A549 (cell line): ENCODE data around the gene STAP2. TPM values are rescaled to one million over a fixed set of nuclear protein-coding genes. Genes with fewer than 3 reads are reported as not detected.

Experiments
- ATAC-seq, 2 experiments: fragments of 200-7000 bp in 1 of 2; fragments of >200 bp in 1 of 2; cut with Nextera tagmentation in 1 of 2; cut with Tn5 transposase in 1 of 2; 3 replicates each; pipeline versions ENCODE4 v1.8.0 to v1.9.1; 2018 to 2020; ENCODE audit warnings: mild to moderate bottlenecking in 1 of 2, moderate library complexity in 1 of 2
- CTCF ChIA-PET: fragments of 300-600 bp; sonication (Branson Sonifier 250); formaldehyde crosslinking; extraction: SDS; loops from one replicate; lab custom pipeline; 2021; ENCODE audit warnings: antibody characterized with exemption, inconsistent platforms; lab: Yijun Ruan, JAX
- POLR2A ChIA-PET: fragments of 350-600 bp; formaldehyde crosslinking; extraction: SDS; loops from one replicate; lab custom pipeline; 2021; ENCODE audit warnings: antibody characterized with exemption, inconsistent platforms; lab: Yijun Ruan, JAX
- DNase-seq, 2 experiments: peaks; one replicate each; pipeline versions ENCODE4 v3.0.0 to v3.0.0-alpha.2; 2011 to 2016; ENCODE audit warnings: low read depth in 1 of 2, low spot score in 1 of 2
- FAIRE-seq: peaks from 2 replicates; lab custom pipeline; 2011; peaks lifted over from hg19 to GRCh38; lab: Jason Lieb, UNC
- H3K27ac ChIP-seq, 2 experiments: fragments of >200 bp; sonication (Bioruptor Twin); formaldehyde crosslinking; 3 replicates each; pipeline ENCODE4 v1.5.1; 2016 to 2017
- H3K4me1 ChIP-seq: fragments of >200 bp; sonication (Bioruptor Twin); formaldehyde crosslinking; 3 replicates; pipeline ENCODE4 v1.6.1; 2016
- H3K4me2 ChIP-seq: fragments of >200 bp; sonication (Bioruptor Twin); formaldehyde crosslinking; 3 replicates; pipeline ENCODE4 v1.6.1; 2016
- H3K4me3 ChIP-seq: fragments of >200 bp; sonication (Bioruptor Twin); formaldehyde crosslinking; 3 replicates; pipeline ENCODE4 v1.5.1; 2016
- H3K9me3 ChIP-seq: fragments of >200 bp; sonication (Bioruptor Twin); formaldehyde crosslinking; 3 replicates; pipeline ENCODE4 v1.6.1; 2016
- BHLHE40 ChIP-seq: IDR thresholded peaks from 2 replicates; pipeline ENCODE4 v1.6.1; 2012; ENCODE audit warnings: low read depth, low read length, inconsistent platforms
- CBX8 ChIP-seq: fragments of 200-600 bp; sonication (generic); IDR thresholded peaks from 2 replicates; pipeline ENCODE4 v1.6.1; 2016
- CHD4 ChIP-seq: fragments of 200-600 bp; sonication (generic); IDR thresholded peaks from 2 replicates; pipeline ENCODE4 v1.6.1; 2016; ENCODE audit warnings: antibody characterized with exemption, mild to moderate bottlenecking, borderline replicate concordance
- EHF ChIP-seq: fragments of 250-450 bp; sonication (Bioruptor Pico); IDR thresholded peaks from 2 replicates; pipeline ENCODE4 v1.5.0; 2020; ENCODE audit warnings: mild to moderate bottlenecking
- FOSB ChIP-seq: fragments of 250-450 bp; sonication (Bioruptor Pico); IDR thresholded peaks from 2 replicates; pipeline ENCODE4 v1.5.0; 2020; ENCODE audit warnings: mild to moderate bottlenecking, moderate library complexity
- FOSL2 ChIP-seq, 2 experiments: fragments of 450-650 bp in 1 of 2; fragments of >200 bp in 1 of 2; sonication (Bioruptor Twin) in 1 of 2; formaldehyde crosslinking; IDR thresholded peaks; 2 replicates each; pipeline versions ENCODE4 v1.5.0 to v1.6.1; 2016 to 2020; ENCODE audit warnings: mild to moderate bottlenecking in 1 of 2, moderate library complexity in 1 of 2
- FOXS1 ChIP-seq: fragments of 250-450 bp; sonication (Bioruptor Pico); IDR thresholded peaks from 2 replicates; pipeline ENCODE4 v1.5.0; 2020; ENCODE audit warnings: mild to moderate bottlenecking, moderate library complexity
- GATA3 ChIP-seq: IDR thresholded peaks from 2 replicates; pipeline ENCODE4 v1.6.1; 2012; ENCODE audit warnings: borderline replicate concordance
- HEYL ChIP-seq: fragments of 250-450 bp; sonication (Bioruptor Pico); IDR thresholded peaks from 2 replicates; pipeline ENCODE4 v1.8.0; 2021; ENCODE audit warnings: mild to moderate bottlenecking, moderate library complexity
- HOXB5 ChIP-seq: fragments of 250-450 bp; sonication (Bioruptor Pico); IDR thresholded peaks from 2 replicates; pipeline ENCODE4 v1.5.0; 2020; ENCODE audit warnings: mild to moderate bottlenecking, moderate library complexity
- JUN ChIP-seq, 2 experiments: fragments of >200 bp; sonication (Bioruptor Twin); formaldehyde crosslinking; IDR thresholded peaks; 2 replicates in 1 of 2; 3 replicates in 1 of 2; pipeline ENCODE4 v1.6.1; 2016 to 2017
- KDM1A ChIP-seq: fragments of 200-600 bp; sonication (generic); IDR thresholded peaks from 2 replicates; pipeline ENCODE4 v1.6.1; 2016; ENCODE audit warnings: low read depth, mild to moderate bottlenecking
- KDM5A ChIP-seq: fragments of 200-600 bp; sonication (generic); IDR thresholded peaks from 2 replicates; pipeline ENCODE4 v1.6.1; 2016; ENCODE audit warnings: antibody characterized with exemption, mild to moderate bottlenecking
- MYC ChIP-seq: IDR thresholded peaks from 2 replicates; pipeline ENCODE4 v1.6.1; 2012; ENCODE audit warnings: mild to moderate bottlenecking, inconsistent platforms, low read length, improper control_type of control experiment, borderline replicate concordance
- NPAS2 ChIP-seq: fragments of 250-450 bp; sonication (Bioruptor Pico); IDR thresholded peaks from 2 replicates; pipeline ENCODE4 v1.8.0; 2022; ENCODE audit warnings: mild to moderate bottlenecking, moderate library complexity, borderline replicate concordance
- NR3C1 ChIP-seq: fragments of >200 bp; sonication (Bioruptor Twin); formaldehyde crosslinking; IDR thresholded peaks from 3 replicates; pipeline ENCODE4 v1.6.1; 2017
- POLR2A ChIP-seq: IDR thresholded peaks from 2 replicates; pipeline ENCODE4 v1.6.1; 2012; ENCODE audit warnings: mild to moderate bottlenecking, low read length
- RCOR1 ChIP-seq: fragments of 150-350 bp; IDR thresholded peaks from 2 replicates; pipeline ENCODE4 v1.6.1; 2014; ENCODE audit warnings: antibody characterized with exemption, low read length, low read depth
- RFX5 ChIP-seq: fragments of 450-650 bp; IDR thresholded peaks from 2 replicates; pipeline ENCODE4 v1.7.1; 2014; ENCODE audit warnings: antibody characterized with exemption, mild to moderate bottlenecking, moderate library complexity
- SREBF2 ChIP-seq: fragments of 450-650 bp; IDR thresholded peaks from 2 replicates; pipeline ENCODE4 v1.6.1; 2014; ENCODE audit warnings: mild to moderate bottlenecking, moderate library complexity
- ZFP36 ChIP-seq: fragments of 450-650 bp; IDR thresholded peaks from 2 replicates; pipeline ENCODE4 v1.6.1; 2014; ENCODE audit warnings: borderline replicate concordance; ENCODE audit not compliant: partially characterized antibody
- WGBS: methylation state at CpG from one replicate; pipeline ENCODE4 v1.1.6; 2017; ENCODE audit errors: missing lambda C conversion rate; 5-methylcytosine and 5-hydroxymethylcytosine counted together
- polyA plus RNA-seq, 4 experiments: library from polyadenylated mRNA; depleted of rRNA in 3 of 4; stranded (reverse); fragments of >200 nt; fragmentation: RNase III in 1 of 4; extraction: RNeasy Plus Mini Kit Qiagen cat#74134 plus additional on column Dnase treatment in 1 of 4; gene quantifications; 2 replicates in 3 of 4; 3 replicates in 1 of 4; pipeline ENCODE4 v1.2.3, GENCODE V29; 2011 to 2017
- TF ChIP-seq, protein P1 (sequence below): IDR thresholded peaks from 2 replicates; pipeline ENCODE4 v1.6.1; 2012; ENCODE audit warnings: low read depth, borderline replicate concordance
- TF ChIP-seq, protein P2 (sequence below): fragments of >200 bp; sonication (Bioruptor Twin); formaldehyde crosslinking; IDR thresholded peaks from 3 replicates; pipeline ENCODE4 v1.6.1; 2016
- TF ChIP-seq, protein P3 (sequence below): fragments of 200-600 bp; sonication (generic); IDR thresholded peaks from 2 replicates; pipeline ENCODE4 v1.6.1; 2016; ENCODE audit warnings: antibody characterized with exemption, mild to moderate bottlenecking, moderate library complexity
- TF ChIP-seq, protein P4 (sequence below): fragments of >200 bp; sonication (Bioruptor Twin); formaldehyde crosslinking; IDR thresholded peaks from 3 replicates; pipeline ENCODE4 v1.5.1; 2016
- TF ChIP-seq, protein P5 (sequence below): fragments of 250-450 bp; sonication (Bioruptor Pico); IDR thresholded peaks from 2 replicates; pipeline ENCODE4 v1.5.0; 2020; ENCODE audit warnings: low read depth, mild to moderate bottlenecking, moderate library complexity

STAP2 gene
- polyA plus RNA-seq, 2 of the 4 experiments (the other 2 are of a cell fraction), result 0.19 TPM; not detected in 1

DNA sequence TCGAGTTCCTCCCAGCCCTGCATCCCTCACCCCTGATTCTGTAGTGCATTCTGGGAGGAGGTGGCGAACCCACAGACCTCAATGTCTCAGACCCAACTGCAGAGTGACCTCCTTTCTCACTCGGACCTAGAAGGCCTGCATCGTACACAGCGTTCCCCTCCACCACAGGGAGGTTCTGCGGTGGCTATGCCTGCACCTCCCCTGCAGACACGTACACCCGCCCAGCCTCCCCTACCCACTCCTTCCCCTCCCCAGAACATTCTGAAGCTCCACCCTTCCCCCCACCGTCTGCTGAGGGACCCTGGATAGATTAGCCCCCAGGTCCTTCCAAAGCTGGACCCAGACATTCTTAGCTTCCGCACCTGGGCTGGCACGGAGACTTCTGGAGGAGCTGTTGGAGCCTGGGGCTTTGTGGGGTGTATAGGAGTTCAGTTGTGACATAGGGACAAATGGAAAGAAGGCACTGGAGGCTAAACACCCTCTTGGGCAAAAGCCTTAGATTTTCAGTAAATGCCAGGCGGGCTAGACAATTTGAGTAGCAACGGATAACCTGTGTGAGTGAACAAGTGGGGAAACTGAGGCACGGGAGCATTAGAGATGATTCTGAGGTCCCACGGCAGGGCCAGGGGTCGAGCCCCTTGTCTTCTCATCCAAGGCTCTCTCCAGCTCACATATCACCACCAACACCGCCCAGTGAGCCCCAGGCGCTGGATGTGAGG lies 34.6 kb downstream of the STAP2 start:
- POLR2A ChIA-PET, result no interaction called here
- CTCF ChIA-PET, result interaction anchor here (1.0 to 1.2 kb wide), 2 partner anchors 48 kb away, joined by 3 read pairs; no protein-coding TSS in a partner anchor
- H3K4me2 ChIP-seq, result peak overlapping the region; percentile 71

DNA sequence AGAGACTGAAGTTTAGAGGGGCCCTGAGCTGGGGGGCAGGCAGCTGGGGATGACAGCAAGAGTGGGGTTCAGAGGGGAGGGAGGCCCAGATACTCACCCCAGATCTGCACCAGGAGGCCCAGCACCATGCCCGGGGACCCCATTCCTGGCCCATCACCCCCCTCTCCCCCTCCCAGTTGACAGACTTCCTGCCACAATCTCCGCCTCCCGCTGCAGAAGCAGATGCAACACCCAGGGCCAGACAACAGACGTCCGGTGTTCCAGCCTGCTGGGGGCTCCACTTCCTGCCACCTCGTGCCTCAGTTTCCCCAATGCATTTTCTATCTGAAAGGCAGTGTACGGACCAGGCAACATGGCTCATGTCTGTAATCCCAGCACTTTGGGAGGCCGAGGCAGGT lies 36.4 kb downstream of the STAP2 start, which contains the start of gene TMIGD2:
Gene TMIGD2, minus strand, starts transcription at position 147 of the 398 bp plus-strand sequence. Its CDS starts 4 bp downstream, at position 143.
- no peak within 1 kb of the TSS for H3K27ac ChIP-seq
- FAIRE-seq (no peak), ATAC-seq (no peak), DNase-seq (no peak)
- TF ChIP-seq KDM1A (no peak), RCOR1 (no peak), KDM5A (no peak), BHLHE40 (no peak), JUN (IDR thresholded peaks at IDR 0.05) (no peak), HEYL (CRISPR knock-in tag) (no peak), CBX8 (no peak), GATA3 (no peak), FOSL2 (IDR thresholded peaks at IDR 0.05) (no peak), FOSL2 (CRISPR knock-in tag; IDR thresholded peaks at IDR 0.05) (no peak), ZFP36 (no peak), SREBF2 (no peak), CHD4 (no peak), HOXB5 (CRISPR knock-in tag) (no peak)
- TF ChIP-seq, protein P1, sequence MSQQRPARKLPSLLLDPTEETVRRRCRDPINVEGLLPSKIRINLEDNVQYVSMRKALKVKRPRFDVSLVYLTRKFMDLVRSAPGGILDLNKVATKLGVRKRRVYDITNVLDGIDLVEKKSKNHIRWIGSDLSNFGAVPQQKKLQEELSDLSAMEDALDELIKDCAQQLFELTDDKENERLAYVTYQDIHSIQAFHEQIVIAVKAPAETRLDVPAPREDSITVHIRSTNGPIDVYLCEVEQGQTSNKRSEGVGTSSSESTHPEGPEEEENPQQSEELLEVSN, result no peak
- TF ChIP-seq, protein P2, sequence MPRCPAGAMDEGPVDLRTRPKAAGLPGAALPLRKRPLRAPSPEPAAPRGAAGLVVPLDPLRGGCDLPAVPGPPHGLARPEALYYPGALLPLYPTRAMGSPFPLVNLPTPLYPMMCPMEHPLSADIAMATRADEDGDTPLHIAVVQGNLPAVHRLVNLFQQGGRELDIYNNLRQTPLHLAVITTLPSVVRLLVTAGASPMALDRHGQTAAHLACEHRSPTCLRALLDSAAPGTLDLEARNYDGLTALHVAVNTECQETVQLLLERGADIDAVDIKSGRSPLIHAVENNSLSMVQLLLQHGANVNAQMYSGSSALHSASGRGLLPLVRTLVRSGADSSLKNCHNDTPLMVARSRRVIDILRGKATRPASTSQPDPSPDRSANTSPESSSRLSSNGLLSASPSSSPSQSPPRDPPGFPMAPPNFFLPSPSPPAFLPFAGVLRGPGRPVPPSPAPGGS, result no peak
- TF ChIP-seq, protein P3, sequence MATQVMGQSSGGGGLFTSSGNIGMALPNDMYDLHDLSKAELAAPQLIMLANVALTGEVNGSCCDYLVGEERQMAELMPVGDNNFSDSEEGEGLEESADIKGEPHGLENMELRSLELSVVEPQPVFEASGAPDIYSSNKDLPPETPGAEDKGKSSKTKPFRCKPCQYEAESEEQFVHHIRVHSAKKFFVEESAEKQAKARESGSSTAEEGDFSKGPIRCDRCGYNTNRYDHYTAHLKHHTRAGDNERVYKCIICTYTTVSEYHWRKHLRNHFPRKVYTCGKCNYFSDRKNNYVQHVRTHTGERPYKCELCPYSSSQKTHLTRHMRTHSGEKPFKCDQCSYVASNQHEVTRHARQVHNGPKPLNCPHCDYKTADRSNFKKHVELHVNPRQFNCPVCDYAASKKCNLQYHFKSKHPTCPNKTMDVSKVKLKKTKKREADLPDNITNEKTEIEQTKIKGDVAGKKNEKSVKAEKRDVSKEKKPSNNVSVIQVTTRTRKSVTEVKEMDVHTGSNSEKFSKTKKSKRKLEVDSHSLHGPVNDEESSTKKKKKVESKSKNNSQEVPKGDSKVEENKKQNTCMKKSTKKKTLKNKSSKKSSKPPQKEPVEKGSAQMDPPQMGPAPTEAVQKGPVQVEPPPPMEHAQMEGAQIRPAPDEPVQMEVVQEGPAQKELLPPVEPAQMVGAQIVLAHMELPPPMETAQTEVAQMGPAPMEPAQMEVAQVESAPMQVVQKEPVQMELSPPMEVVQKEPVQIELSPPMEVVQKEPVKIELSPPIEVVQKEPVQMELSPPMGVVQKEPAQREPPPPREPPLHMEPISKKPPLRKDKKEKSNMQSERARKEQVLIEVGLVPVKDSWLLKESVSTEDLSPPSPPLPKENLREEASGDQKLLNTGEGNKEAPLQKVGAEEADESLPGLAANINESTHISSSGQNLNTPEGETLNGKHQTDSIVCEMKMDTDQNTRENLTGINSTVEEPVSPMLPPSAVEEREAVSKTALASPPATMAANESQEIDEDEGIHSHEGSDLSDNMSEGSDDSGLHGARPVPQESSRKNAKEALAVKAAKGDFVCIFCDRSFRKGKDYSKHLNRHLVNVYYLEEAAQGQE, result no peak
- CTCF ChIA-PET, result interaction anchor here (0.8 kb wide), 1 partner anchor 98 kb away, joined by 3 read pairs; the partner anchor contains the start of gene SH3GL1
- H3K4me3 ChIP-seq, result no peak within 1 kb of the TSS
- WGBS, result 67% methylated on average over 5 of the region's 8 CpGs
- H3K4me1 ChIP-seq, result no peaks in the 10 kb centered on the region
- no peaks in the 10 kb centered on the region for H3K9me3 ChIP-seq
- no peak within 1 kb of the TSS for H3K4me2 ChIP-seq
- POLR2A ChIA-PET, result no interaction called here

More for the DNA sequence above, 34.6 kb downstream of the STAP2 start:
- 16% methylated on average over 13 of the region's 18 CpGs for WGBS
- H3K27ac ChIP-seq, result peak overlapping the region in 1 of 2 experiments; percentile 94; a peak in 5 of 6 replicates
- no peaks in the 10 kb centered on the region for H3K4me1 ChIP-seq
- TF ChIP-seq RFX5 (no peak), NR3C1 (no peak), NPAS2 (CRISPR knock-in tag) (no peak), MYC (no peak), FOXS1 (CRISPR knock-in tag) (no peak), POLR2A (no peak), EHF (CRISPR knock-in tag) (no peak), FOSB (CRISPR knock-in tag) (no peak), KDM1A (no peak)
- TF ChIP-seq, protein P2, result no peak
- TF ChIP-seq, protein P4, sequence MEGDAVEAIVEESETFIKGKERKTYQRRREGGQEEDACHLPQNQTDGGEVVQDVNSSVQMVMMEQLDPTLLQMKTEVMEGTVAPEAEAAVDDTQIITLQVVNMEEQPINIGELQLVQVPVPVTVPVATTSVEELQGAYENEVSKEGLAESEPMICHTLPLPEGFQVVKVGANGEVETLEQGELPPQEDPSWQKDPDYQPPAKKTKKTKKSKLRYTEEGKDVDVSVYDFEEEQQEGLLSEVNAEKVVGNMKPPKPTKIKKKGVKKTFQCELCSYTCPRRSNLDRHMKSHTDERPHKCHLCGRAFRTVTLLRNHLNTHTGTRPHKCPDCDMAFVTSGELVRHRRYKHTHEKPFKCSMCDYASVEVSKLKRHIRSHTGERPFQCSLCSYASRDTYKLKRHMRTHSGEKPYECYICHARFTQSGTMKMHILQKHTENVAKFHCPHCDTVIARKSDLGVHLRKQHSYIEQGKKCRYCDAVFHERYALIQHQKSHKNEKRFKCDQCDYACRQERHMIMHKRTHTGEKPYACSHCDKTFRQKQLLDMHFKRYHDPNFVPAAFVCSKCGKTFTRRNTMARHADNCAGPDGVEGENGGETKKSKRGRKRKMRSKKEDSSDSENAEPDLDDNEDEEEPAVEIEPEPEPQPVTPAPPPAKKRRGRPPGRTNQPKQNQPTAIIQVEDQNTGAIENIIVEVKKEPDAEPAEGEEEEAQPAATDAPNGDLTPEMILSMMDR, result no peak
- TF ChIP-seq, protein P5, sequence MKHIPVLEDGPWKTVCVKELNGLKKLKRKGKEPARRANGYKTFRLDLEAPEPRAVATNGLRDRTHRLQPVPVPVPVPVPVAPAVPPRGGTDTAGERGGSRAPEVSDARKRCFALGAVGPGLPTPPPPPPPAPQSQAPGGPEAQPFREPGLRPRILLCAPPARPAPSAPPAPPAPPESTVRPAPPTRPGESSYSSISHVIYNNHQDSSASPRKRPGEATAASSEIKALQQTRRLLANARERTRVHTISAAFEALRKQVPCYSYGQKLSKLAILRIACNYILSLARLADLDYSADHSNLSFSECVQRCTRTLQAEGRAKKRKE (CRISPR knock-in tag), result no peak
- no peaks in the 10 kb centered on the region for H3K9me3 ChIP-seq
- H3K4me3 ChIP-seq, result peak overlapping the region; percentile 59
- ATAC-seq (no peak), DNase-seq (no peak), FAIRE-seq (no peak)
